Left lobe of liver (tissue), 2 donors: ENCODE measurements around the gene ABRAXAS1. TPM values are rescaled to one million over a fixed set of nuclear protein-coding genes. Genes with fewer than 3 reads are reported as not detected.

Experiments used
- ATAC-seq: fragments of 200-7000 bp; cut with Tn5 transposase; one replicate; pipeline ENCODE4 v1.9.1; 2020; ENCODE audit warnings: mild to moderate bottlenecking, moderate library complexity
- DNase-seq: peaks from one replicate; pipeline ENCODE4 v3.0.0-alpha.2; 2020; ENCODE audit warnings: low spot score
- total RNA-seq: library from RNA; stranded (reverse); gene quantifications from one replicate; pipeline ENCODE4 v1.2.1, GENCODE V29; 2021
- donor health status: DM: no; HTN: no; CAD: no; lungs with moderate emphysema.
- donor health status: DM: no; HTN: yes; CAD: no.

The ABRAXAS1 gene
- total RNA-seq, 1 donor from 2014 or later: 1.8 TPM

- peak; percentile 97 for DNase-seq
- peak; percentile 97 for ATAC-seq
Measured at GRCh38 chr4:83455281-83456183, 29.4 kb downstream of the ABRAXAS1 start, which contains the start of the genes HELQ and MRPS18C. Gene HELQ, minus strand, starts transcription at chr4:83455823. Its CDS starts 130 bp downstream, at chr4:83455693. Gene MRPS18C, plus strand, starts transcription at chr4:83456058. Its CDS starts 20 bp downstream, at chr4:83456078.

- DNase-seq: no peak
- ATAC-seq: no peak
Measured at GRCh38 chr4:83454686-83455085, 30.2 kb downstream of the ABRAXAS1 start.

GRCh38 chr4:83449009-83449408 lies 35.9 kb downstream of the ABRAXAS1 start:
- peak; percentile 28 for ATAC-seq
- DNase-seq: no peak

GRCh38 chr4:83440899-83441298 lies 44.0 kb downstream of the ABRAXAS1 start:
- no peak for ATAC-seq
- no peak for DNase-seq

- ATAC-seq (no peak), DNase-seq (no peak)
Measured at GRCh38 chr4:83440148-83440814, 44.6 kb downstream of the ABRAXAS1 start.

GRCh38 chr4:83438719-83439118 lies 46.2 kb downstream of the ABRAXAS1 start:
- DNase-seq (no peak), ATAC-seq (no peak)

GRCh38 chr4:83436680-83437079 lies 48.2 kb downstream of the ABRAXAS1 start:
- DNase-seq: no peak
- no peak for ATAC-seq

GRCh38 chr4:83431200-83431599 lies 53.7 kb downstream of the ABRAXAS1 start:
- no peak for DNase-seq
- no peak for ATAC-seq

GRCh38 chr4:83418211-83418610 lies 66.7 kb downstream of the ABRAXAS1 start:
- DNase-seq (no peak), ATAC-seq (no peak)

GRCh38 chr4:83417566-83417965 lies 67.3 kb downstream of the ABRAXAS1 start:
- no peak for ATAC-seq

GRCh38 chr4:83413676-83414075 lies 71.2 kb downstream of the ABRAXAS1 start:
- no peak for ATAC-seq
- no peak for DNase-seq

More at GRCh38 chr4:83417566-83417965, 67.3 kb downstream of the ABRAXAS1 start:
- no peak for DNase-seq

Other genes starting within 250 kb of the ABRAXAS1 start
- gene COQ2, start 200.3 kb downstream of the ABRAXAS1 start, total RNA-seq: 10.3 TPM
- gene HPSE, start 150.3 kb downstream of the ABRAXAS1 start, total RNA-seq: 0.75 TPM
- 6.7 TPM for gene HELQ, start 29.3 kb downstream of the ABRAXAS1 start, total RNA-seq
- gene MRPS18C, start 29.0 kb downstream of the ABRAXAS1 start, total RNA-seq: 26.8 TPM
- 9.0 TPM for gene GPAT3, start 51.0 kb upstream of the ABRAXAS1 start, total RNA-seq